Hepatocyte (in vitro differentiated cells): ENCODE measurements around the gene PES1.

Source experiments
- CTCF ChIP-seq: fragments of 200-600 bp; sonication (generic); IDR thresholded peaks from 2 replicates; pipeline ENCODE4 v1.5.1; 2016; ENCODE audit warnings: antibody characterized with exemption, mild to moderate bottlenecking; ENCODE audit not compliant: poor library complexity
- EZH2 ChIP-seq: fragments of 200-600 bp; sonication (generic); IDR thresholded peaks from 2 replicates; pipeline ENCODE4 v1.6.1; 2016; ENCODE audit warnings: antibody characterized with exemption, mild to moderate bottlenecking, borderline replicate concordance
- EZH2phosphoT487 ChIP-seq: fragments of 200-600 bp; sonication (generic); IDR thresholded peaks from one replicate; pipeline ENCODE4 v1.6.1; 2018; ENCODE audit warnings: antibody characterized with exemption, mild to moderate bottlenecking, low read depth, moderate library complexity; ENCODE audit not compliant: unreplicated experiment, severe bottlenecking

GRCh38 chr22:30539368-30539767, 52.3 kb downstream of the PES1 start:
- TF ChIP-seq EZH2: no peak
- no peak for TF ChIP-seq CTCF
- TF ChIP-seq EZH2phosphoT487: no peak
